ENCODE results near the gene CRADD. TPM values are rescaled to one million over a fixed set of nuclear protein-coding genes. Genes with fewer than 3 reads are reported as not detected.

The CRADD gene
- total and polyA plus RNA-seq, 10 donors: 5.5 to 58.7 (median 18.8) TPM

DNA sequence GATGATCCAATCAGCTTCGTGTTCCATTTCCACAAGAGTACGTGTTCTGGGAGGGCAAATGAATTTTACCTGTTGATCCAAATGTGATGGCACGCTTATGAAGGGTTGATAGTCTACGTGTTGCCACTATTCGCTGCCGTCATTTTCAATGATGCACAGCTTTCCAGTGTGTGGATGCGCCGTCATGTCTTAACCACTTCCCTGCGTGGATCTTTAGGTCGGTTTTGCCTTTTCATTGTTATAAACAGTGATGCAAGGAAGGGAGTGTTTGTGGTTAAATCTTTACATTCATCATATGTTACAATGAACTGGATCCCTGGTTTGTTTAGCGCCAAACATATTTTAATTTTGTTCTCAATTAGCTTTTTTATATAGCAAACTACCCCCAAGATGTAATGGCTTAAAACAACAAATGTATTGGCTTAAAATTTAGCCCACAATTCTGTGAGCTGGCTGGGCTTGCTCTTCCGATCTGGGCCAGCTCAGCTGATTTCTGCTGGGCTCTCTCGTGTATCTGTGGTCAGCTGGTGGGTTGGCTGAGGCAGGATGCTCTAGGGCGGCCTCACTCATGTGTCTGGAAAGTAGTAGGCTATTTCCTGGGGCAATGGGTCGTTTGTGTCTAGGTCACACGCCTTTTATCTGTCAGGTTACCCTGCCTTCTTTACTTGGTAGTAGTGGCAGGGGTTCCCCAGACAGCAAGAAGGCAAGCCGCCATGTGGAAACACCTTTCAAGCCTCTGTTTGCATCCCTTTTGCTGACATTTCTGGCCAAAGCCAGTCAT, 176.7 kb downstream of the CRADD start:
- no peak for DNase-seq
- TF ChIP-seq POLR2AphosphoS5 (IDR thresholded peaks at IDR 0.05) (no peak), POLR2A (IDR thresholded peaks at IDR 0.05) (no peak)
- TF ChIP-seq, protein P1, sequence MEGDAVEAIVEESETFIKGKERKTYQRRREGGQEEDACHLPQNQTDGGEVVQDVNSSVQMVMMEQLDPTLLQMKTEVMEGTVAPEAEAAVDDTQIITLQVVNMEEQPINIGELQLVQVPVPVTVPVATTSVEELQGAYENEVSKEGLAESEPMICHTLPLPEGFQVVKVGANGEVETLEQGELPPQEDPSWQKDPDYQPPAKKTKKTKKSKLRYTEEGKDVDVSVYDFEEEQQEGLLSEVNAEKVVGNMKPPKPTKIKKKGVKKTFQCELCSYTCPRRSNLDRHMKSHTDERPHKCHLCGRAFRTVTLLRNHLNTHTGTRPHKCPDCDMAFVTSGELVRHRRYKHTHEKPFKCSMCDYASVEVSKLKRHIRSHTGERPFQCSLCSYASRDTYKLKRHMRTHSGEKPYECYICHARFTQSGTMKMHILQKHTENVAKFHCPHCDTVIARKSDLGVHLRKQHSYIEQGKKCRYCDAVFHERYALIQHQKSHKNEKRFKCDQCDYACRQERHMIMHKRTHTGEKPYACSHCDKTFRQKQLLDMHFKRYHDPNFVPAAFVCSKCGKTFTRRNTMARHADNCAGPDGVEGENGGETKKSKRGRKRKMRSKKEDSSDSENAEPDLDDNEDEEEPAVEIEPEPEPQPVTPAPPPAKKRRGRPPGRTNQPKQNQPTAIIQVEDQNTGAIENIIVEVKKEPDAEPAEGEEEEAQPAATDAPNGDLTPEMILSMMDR (IDR thresholded peaks at IDR 0.05 in 8 of 11, conservative IDR thresholded peaks at IDR 0.05 in 3 of 11): no peak
- no peaks in the 10 kb centered on the region for H3K9me3 ChIP-seq
- intact Hi-C loops (cut with DNase I; ENCODE audit: low total_unique reads): no loop called here
- no peaks in the 10 kb centered on the region for H3K27me3 ChIP-seq (replicated peaks in 1 of 7)
- no peak overlapping the region for H3K27ac ChIP-seq
- WGBS, 5 donors: 77 to 87% (median 81%) methylated on average over 17 of the region's 17 CpGs
- peaks cover 3 to 17% (median 4%) of the 10 kb centered on the region in 6 donors for H3K4me1 ChIP-seq
- peaks cover 0 to 7% (median 0%) of the 10 kb centered on the region in 6 donors for H3K36me3 ChIP-seq
- H3K4me3 ChIP-seq: no peak overlapping the region

DNA sequence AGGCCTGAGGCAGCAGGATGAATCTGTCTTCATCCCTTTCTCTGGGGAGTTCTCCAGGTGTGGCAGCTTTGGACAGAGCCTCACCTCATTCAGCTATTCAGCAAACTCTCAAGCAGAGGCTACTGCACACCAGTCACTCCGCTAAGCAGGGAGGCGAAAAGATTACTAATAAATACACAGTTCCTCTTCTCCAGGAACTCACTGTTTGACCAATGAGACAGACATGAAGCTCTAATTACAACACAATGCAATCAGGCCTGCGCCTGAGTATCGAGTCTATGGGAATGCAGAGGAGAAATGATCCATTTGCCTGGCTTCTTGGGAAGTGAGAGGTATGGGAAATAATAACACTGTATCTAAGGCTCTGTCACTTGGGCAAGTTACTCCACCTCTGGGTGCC, 178.1 kb downstream of the CRADD start:
- H3K36me3 ChIP-seq: peaks cover 0 to 4% (median 0%) of the 10 kb centered on the region in 6 donors
- WGBS, 5 donors: 83 to 94% (median 93%) methylated on average over 4 of the region's 4 CpGs

DNA sequence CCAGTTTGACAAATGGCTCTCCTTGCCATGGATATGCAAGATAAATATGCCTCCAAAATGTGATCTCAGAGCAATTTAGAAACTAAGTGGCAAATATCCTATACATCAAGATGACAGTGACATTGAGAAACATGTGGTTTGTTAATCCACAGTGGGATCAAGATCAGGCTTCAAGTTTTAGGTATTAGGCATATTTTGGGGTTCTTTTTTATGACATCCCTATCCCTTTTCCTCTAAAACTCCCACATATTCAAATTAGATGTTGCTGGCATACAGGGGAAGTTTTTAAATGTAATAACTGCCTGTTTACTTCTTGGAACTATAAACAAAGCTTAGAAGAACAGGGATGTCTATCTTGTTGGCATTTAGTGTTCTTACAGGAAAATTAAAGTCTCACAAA, 179.4 kb downstream of the CRADD start:
- Histone ChIP-seq H3K27me3 (replicated peaks in 1 of 7) (no peaks in the 10 kb centered on the region), H3K9me3 (no peaks in the 10 kb centered on the region), H3K4me1 (peaks cover 0 to 2% (median 0%) of the 10 kb centered on the region in 6 donors), H3K4me3 (no peak overlapping the region), H3K27ac (no peak overlapping the region), H3K36me3 (peaks cover 0 to 4% (median 0%) of the 10 kb centered on the region in 6 donors)
- intact Hi-C loops (cut with DNase I; ENCODE audit: low total_unique reads): no loop called here
- no peak for TF ChIP-seq POLR2A (IDR thresholded peaks at IDR 0.05)
- TF ChIP-seq POLR2AphosphoS5 (IDR thresholded peaks at IDR 0.05): no peak
- TF ChIP-seq, protein P1 (IDR thresholded peaks at IDR 0.05 in 8 of 11, conservative IDR thresholded peaks at IDR 0.05 in 3 of 11): no peak
- no peak for DNase-seq

More for the DNA sequence above, 178.1 kb downstream of the CRADD start:
- Histone ChIP-seq H3K4me3 (no peak overlapping the region), H3K9me3 (no peaks in the 10 kb centered on the region), H3K27me3 (replicated peaks in 1 of 7) (no peaks in the 10 kb centered on the region), H3K27ac (no peak overlapping the region), H3K4me1 (peaks cover 0 to 12% (median 0%) of the 10 kb centered on the region in 6 donors)
- DNase-seq: no peak
- intact Hi-C loops (cut with DNase I; ENCODE audit: low total_unique reads): no loop called here
- TF ChIP-seq, protein P1 (IDR thresholded peaks at IDR 0.05 in 8 of 11, conservative IDR thresholded peaks at IDR 0.05 in 3 of 11): no peak
- TF ChIP-seq POLR2A (IDR thresholded peaks at IDR 0.05) (no peak), POLR2AphosphoS5 (IDR thresholded peaks at IDR 0.05) (no peak)

DNA sequence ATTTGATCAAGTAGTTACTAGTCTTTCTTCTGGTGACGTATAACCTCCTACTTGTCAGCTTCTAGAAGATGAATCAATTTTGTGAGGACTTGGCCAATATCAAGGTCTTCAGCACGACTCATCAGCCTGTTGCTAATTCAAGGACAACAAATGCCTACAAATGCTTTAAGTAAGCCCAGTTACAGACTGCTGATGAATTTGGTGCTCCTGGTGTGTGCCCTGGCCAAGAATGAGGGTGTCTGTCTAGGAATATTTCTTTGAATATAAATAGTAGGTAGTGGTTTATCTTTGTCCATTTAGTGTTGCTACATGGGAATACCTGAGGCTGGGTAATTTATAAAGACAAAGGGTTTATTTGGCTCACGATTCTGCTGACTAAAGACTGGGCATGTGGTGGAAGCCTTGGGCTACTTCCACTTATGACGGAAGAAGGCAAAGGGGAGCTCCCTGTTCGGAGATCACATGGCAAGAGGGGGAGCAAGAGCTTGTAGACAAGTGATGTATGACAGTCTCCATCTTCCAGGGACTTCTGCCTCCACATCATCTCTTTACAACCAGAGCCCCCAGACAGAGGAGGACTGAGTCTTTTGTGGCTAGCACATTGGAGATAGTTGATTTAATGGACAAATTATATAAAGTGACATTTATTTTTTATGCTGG, 180.2 kb downstream of the CRADD start:
- Histone ChIP-seq H3K36me3 (peaks cover 0 to 4% (median 0%) of the 10 kb centered on the region in 6 donors), H3K4me1 (no peaks in the 10 kb centered on the region), H3K4me3 (no peak overlapping the region), H3K27me3 (replicated peaks in 1 of 7) (no peaks in the 10 kb centered on the region), H3K9me3 (no peaks in the 10 kb centered on the region), H3K27ac (no peak overlapping the region)
- TF ChIP-seq POLR2AphosphoS5 (IDR thresholded peaks at IDR 0.05) (no peak), POLR2A (IDR thresholded peaks at IDR 0.05) (no peak)
- intact Hi-C loops (cut with DNase I; ENCODE audit: low total_unique reads): no loop called here
- DNase-seq: no peak
- WGBS, 5 donors: 59 to 79% (median 75%) methylated on average over 5 of the region's 5 CpGs
